ENCODE data around the gene ALG8. TPM values are rescaled to one million over a fixed set of nuclear protein-coding genes. Genes with fewer than 3 reads are reported as not detected.

The ALG8 gene
- total and polyA plus RNA-seq, 2 experiments from 2014 or later, result 41.6 to 57.2 TPM

- Histone ChIP-seq H2AFZ (peak overlapping the region; percentile 97), H3K4me3 (no peak overlapping the region), H3K9me3 (ENCODE audit: low read depth) (no peaks in the 10 kb centered on the region), H3K27me3 (replicated peaks; ENCODE audit: insufficient read depth) (no peaks in the 10 kb centered on the region), H3K27ac (no peak overlapping the region), H3K9me2 (ENCODE audit: insufficient read depth) (no peaks in the 10 kb centered on the region), H3F3A (ENCODE audit: insufficient read depth) (no peaks in the 10 kb centered on the region), H3K4me1 (ENCODE audit: insufficient read depth) (peaks cover 14% of the 10 kb centered on the region), H4K20me1 (ENCODE audit: insufficient read depth) (no peaks in the 10 kb centered on the region), H3K4me2 (ENCODE audit: unreplicated experiment) (no peak overlapping the region), H3K9ac (no peak overlapping the region), H3K36me3 (ENCODE audit: low read depth) (no peaks in the 10 kb centered on the region), H3K79me2 (ENCODE audit: insufficient read depth) (peaks cover 41% of the 10 kb centered on the region)
- 91 to 93% methylated on average over 11 of the region's 11 CpGs for WGBS, 2 experiments (ENCODE audit: low coverage in 1 of 2, low lambda C conversion rate in 2 of 2, missing lambda C conversion rate in 2 of 2)
- TF ChIP-seq EZH2 (IDR thresholded peaks at IDR 0.05; ENCODE audit: insufficient read depth, poor library complexity, severe bottlenecking) (no peak), EZH2phosphoT487 (IDR thresholded peaks at IDR 0.05; ENCODE audit: insufficient read depth, low read depth) (no peak)
- in situ Hi-C loops (cut with MboI), result no loop called here
- peak; percentile 32 for DNase-seq
Observed at GRCh38 chr11:78080818-78081495, 58.5 kb downstream of the ALG8 start.

- in situ Hi-C loops (cut with MboI), result no loop called here
- WGBS, 2 experiments (ENCODE audit: low coverage in 1 of 2, low lambda C conversion rate in 2 of 2, missing lambda C conversion rate in 2 of 2), result 48 to 49% methylated on average over 23 of the region's 23 CpGs
- TF ChIP-seq EZH2 (IDR thresholded peaks at IDR 0.05; ENCODE audit: insufficient read depth, poor library complexity, severe bottlenecking), result no peak
- TF ChIP-seq EZH2phosphoT487 (IDR thresholded peaks at IDR 0.05; ENCODE audit: insufficient read depth, low read depth), result no peak
Observed at GRCh38 chr11:78080084-78080817, 59.2 kb downstream of the ALG8 start.

GRCh38 chr11:78079232-78080083 lies 60.0 kb downstream of the ALG8 start, which contains the start of gene NDUFC2:
Gene NDUFC2 (minus strand): TSS chr11:78079862. CDS start chr11:78079744, 118 bp downstream.
- DNase-seq, result peak; percentile 93
- peak within 1 kb of the TSS; percentile 84 for H3K4me2 ChIP-seq (ENCODE audit: unreplicated experiment)
- no peaks in the 10 kb centered on the region for H3K9me3 ChIP-seq (ENCODE audit: low read depth)

More at GRCh38 chr11:78080084-78080817, 59.2 kb downstream of the ALG8 start:
- Histone ChIP-seq H3K27me3 (replicated peaks; ENCODE audit: insufficient read depth) (no peaks in the 10 kb centered on the region), H3K27ac (peak overlapping the region; percentile 71), H3K36me3 (ENCODE audit: low read depth) (no peaks in the 10 kb centered on the region), H4K20me1 (ENCODE audit: insufficient read depth) (no peaks in the 10 kb centered on the region), H2AFZ (peak overlapping the region; percentile 97), H3K4me3 (peak overlapping the region; percentile 92), H3K4me1 (ENCODE audit: insufficient read depth) (peaks cover 14% of the 10 kb centered on the region), H3K79me2 (ENCODE audit: insufficient read depth) (peaks cover 48% of the 10 kb centered on the region), H3F3A (ENCODE audit: insufficient read depth) (no peaks in the 10 kb centered on the region), H3K9me3 (ENCODE audit: low read depth) (no peaks in the 10 kb centered on the region), H3K4me2 (ENCODE audit: unreplicated experiment) (peak overlapping the region; percentile 84), H3K9me2 (ENCODE audit: insufficient read depth) (no peaks in the 10 kb centered on the region), H3K9ac (peak overlapping the region; percentile 94)
- no peak for DNase-seq

More at GRCh38 chr11:78079232-78080083, 60.0 kb downstream of the ALG8 start, which contains the start of gene NDUFC2:
- H3F3A ChIP-seq (ENCODE audit: insufficient read depth), result no peaks in the 10 kb centered on the region
- WGBS, 2 experiments (ENCODE audit: low coverage in 1 of 2, low lambda C conversion rate in 2 of 2, missing lambda C conversion rate in 2 of 2), result 0 to 1% methylated on average over 63 to 68 of the region's 68 CpGs
- peak within 1 kb of the TSS; percentile 92 for H3K4me3 ChIP-seq
- in situ Hi-C loops (cut with MboI), result no loop called here
- peaks cover 14% of the 10 kb centered on the region for H3K4me1 ChIP-seq (ENCODE audit: insufficient read depth)
- H3K27me3 ChIP-seq (replicated peaks; ENCODE audit: insufficient read depth), result no peaks in the 10 kb centered on the region
- H3K36me3 ChIP-seq (ENCODE audit: low read depth), result no peaks in the 10 kb centered on the region
- H3K9ac ChIP-seq, result peak within 1 kb of the TSS; percentile 94
- H4K20me1 ChIP-seq (ENCODE audit: insufficient read depth), result no peaks in the 10 kb centered on the region
- TF ChIP-seq EZH2phosphoT487 (IDR thresholded peaks at IDR 0.05; ENCODE audit: insufficient read depth, low read depth) (no peak), EZH2 (IDR thresholded peaks at IDR 0.05; ENCODE audit: insufficient read depth, poor library complexity, severe bottlenecking) (no peak)
- H3K79me2 ChIP-seq (ENCODE audit: insufficient read depth), result peaks cover 56% of the 10 kb centered on the region
- peak within 1 kb of the TSS; percentile 97 for H2AFZ ChIP-seq
- H3K9me2 ChIP-seq (ENCODE audit: insufficient read depth), result no peaks in the 10 kb centered on the region
- peak within 1 kb of the TSS; percentile 71 for H3K27ac ChIP-seq

Data from GM23248 (cell line).